Globus pallidus (tissue), 1 donor: ENCODE data around the gene NR3C1.

Source experiments
- DNase-seq: peaks from one replicate; pipeline ENCODE4 v3.0.0-alpha.2; 2015; ENCODE audit warnings: low spot score

Gene NR3C1

GRCh38 chr5:143403593-143404415 lies at the start of gene NR3C1:
NR3C1 (minus strand) TSS chr5:143403686; CDS start chr5:143400839, 2,847 bp downstream.
- peak; percentile 93 for DNase-seq

DNA sequence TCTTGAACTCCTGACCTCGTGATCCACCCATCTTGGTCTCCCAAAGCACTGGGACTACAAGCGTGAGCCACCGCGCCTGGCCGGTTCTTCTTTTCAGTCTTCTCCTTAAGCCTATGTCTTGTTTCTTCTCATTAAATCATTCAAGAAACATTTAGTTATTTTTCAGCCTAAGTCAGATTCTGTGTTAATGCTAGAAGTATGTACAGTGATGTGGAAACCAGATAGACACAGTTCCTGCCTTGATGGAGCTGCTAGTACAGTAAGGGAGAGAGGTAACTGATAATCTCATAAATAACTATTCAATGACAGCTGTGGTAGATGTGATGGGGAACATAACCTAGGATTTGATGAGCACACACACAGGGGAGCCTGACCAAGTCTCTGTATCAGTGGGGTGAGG lies 46.3 kb upstream of the NR3C1 start:
- DNase-seq: no peak

DNA sequence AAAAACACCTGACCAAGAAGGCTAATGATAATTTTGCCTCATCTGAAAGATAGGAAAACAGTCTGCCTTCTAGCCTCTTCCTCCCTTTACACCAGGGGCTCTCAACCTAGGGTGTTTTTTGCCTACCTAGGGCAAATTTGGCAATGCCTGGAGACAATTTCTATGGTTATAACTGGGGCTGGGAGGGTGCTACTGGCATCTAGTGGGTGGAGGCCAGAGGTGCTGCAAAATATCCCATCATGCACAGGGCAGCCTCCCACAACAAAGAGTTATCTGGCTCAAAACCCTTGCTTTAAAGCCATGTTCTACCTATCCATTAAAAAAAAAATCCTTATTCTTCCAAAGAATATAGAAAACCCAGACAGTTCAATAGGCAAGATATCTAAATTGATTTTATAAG lies 45.0 kb upstream of the NR3C1 start:
- DNase-seq: no peak

GRCh38 chr5:143447983-143448382 lies 44.5 kb upstream of the NR3C1 start:
- DNase-seq: no peak

- no peak for DNase-seq
Observed at GRCh38 chr5:143446535-143447226, 43.2 kb upstream of the NR3C1 start.

DNA sequence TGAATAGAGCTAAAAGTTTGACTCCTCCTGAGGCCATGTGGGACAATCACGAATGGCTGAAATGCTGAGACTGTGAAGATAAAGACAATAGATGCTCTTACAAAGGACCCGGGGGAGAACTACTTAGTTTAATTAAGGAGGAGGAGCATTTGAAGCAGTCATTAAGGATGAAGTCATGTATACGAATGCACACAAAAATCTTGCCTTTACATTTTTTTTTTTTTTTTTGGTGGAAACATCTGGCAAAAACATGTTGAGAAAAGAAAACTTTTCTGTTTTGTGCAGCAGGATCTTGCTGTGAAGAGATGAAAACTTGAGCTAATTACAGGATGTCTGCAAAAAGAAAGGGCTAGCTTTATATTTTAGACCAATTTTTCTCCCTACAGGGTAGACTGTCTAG lies 42.3 kb upstream of the NR3C1 start:
- DNase-seq: no peak

DNA sequence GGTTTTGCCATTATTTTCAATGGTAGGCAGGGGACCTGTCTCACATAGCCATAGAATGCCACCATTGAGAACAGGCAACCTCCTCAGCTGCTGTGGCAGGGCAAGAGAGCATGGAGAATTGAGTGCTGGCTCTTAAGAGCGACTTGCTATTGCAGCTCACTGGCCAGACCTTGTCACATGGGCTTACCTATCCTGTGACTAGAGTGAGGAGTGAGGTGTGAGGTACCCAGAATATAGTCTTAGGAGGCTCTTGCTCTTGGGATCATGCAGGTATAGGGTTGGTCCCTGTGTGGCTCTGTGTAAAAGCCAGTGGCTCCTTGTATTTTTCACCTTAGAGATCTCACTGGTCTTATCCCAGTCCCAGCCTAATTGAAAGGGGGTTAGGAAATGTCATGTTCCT lies 39.8 kb upstream of the NR3C1 start:
- DNase-seq: no peak

- no peak for DNase-seq
Observed at GRCh38 chr5:143442385-143442784, 38.9 kb upstream of the NR3C1 start.

DNA sequence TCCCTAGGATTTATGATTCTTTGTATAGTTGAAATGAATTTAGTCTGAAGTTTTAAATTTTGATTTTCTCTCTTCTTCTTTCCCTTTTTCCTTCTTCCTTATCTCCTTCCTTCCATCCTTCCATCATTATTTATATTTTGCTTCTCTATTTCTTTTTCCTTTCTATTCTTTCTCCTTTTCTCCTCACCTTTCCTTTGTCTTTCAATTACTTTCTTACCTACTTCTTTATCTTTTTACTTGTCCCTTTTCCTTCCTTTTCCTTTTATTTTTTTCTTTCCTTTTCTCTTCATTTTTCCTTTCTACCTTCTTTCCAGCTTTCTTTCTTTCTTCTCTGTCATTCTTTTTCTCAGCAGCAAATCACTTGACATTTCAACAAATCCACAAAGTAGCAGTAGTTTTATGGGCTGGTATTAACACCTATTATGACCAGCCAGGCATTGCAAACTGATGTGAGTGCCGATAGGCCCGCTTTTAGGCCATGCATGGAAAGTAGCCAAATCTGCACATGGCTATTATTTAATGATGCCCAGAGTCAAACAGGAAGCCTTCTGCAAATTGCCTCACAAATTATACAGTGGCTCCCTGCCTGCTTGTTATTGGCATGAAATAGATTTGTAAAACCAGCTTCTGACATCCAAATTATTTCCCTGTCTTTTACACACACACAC lies 37.1 kb upstream of the NR3C1 start:
- no peak for DNase-seq

DNA sequence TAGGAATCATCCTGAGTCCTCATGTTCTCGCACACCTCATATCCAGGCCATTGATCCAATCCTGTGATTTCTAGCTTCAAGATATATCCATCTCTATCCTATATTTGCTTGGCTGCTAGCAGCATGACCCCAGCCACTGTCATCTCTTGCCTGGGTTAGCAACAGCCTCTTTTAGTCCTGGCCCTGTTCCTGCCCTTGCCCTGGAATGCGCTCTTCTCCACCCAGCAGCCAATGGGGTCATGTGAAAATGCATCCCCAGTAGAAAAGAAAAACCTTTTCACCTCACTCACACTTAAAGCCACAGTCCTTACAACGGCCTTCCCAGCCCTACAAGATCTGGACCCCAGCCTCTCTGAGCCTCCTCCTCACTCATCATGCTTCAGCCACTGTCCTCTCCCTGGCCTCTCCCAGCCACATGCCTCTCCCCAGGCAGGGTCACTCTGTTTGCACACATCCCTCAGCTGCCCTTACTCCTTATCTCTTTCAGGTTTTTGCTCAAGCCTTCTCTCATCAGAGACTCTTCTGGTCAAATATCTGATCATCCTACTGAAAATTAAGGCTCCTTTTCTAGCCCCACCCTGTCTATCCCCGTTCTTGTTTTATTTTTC lies 34.3 kb upstream of the NR3C1 start:
- no peak for DNase-seq

DNA sequence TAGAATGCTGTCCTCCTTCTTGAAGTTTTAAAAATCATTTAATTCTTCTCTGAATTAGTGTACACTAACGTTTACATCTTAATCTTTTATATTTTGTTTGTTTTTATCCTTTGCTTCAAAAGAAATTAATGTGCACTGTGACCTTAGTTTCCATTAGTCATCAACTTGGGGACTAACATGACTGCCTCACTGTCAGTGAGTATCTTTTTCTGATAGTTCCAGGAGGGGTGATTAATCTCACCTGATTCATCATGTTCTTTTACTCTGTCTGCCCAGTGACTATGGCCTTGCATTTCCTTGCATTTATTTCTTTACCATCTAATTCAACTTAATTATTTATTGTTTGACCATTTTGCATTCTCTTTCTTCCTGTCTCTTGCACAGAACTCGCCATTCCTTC lies 33.4 kb upstream of the NR3C1 start:
- no peak for DNase-seq

- DNase-seq: peak; percentile 70
Observed at GRCh38 chr5:143435210-143435657, 31.7 kb upstream of the NR3C1 start.

DNA sequence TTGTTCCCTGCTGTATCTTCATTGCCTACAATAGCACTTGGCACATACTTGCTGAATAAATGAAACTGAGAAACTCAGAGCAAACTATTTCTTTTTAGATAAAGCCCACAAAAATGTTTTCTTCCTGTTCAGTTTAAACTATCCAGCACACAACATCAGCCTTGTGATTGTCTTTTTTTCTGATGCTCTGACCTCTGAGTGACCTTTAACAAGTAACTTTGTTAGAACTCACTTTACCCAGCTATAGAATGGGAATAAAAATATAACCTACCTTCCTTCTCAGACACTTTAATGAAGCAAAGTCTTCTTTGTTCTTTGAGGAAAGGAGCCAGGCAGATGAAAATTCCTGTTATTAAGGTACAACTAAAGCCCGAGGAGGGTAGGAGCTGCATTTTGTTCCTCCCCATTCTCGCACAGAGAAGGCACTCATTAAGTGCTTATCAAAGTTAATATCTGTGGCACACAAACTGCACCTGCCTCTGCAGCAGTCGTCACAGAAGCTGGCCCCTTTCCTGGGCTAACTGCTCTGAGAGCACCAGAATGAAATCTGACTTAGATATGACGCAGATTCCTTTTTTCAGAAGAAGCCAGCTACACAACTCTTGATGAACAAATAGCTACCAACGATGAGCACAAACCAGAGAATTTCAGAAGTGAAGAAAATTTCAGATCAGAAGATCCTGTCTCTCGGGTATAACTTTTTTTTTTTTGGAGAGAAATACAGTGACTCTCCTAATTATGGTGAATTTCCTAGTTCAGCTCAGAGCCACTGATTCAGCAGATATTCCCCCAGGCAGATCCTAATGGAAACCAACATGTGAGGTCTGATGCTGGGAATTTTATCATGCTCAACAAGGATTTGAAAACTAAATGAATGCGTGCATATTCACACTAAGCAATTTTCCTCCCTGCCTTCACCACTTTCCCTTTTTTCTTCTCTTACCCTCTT lies 31.0 kb upstream of the NR3C1 start:
- DNase-seq: no peak

- DNase-seq: no peak
Observed at GRCh38 chr5:143433670-143434069, 30.2 kb upstream of the NR3C1 start.

- no peak for DNase-seq
Observed at GRCh38 chr5:143432658-143433239, 29.3 kb upstream of the NR3C1 start.

- DNase-seq: no peak
Observed at GRCh38 chr5:143431789-143432188, 28.3 kb upstream of the NR3C1 start.

DNA sequence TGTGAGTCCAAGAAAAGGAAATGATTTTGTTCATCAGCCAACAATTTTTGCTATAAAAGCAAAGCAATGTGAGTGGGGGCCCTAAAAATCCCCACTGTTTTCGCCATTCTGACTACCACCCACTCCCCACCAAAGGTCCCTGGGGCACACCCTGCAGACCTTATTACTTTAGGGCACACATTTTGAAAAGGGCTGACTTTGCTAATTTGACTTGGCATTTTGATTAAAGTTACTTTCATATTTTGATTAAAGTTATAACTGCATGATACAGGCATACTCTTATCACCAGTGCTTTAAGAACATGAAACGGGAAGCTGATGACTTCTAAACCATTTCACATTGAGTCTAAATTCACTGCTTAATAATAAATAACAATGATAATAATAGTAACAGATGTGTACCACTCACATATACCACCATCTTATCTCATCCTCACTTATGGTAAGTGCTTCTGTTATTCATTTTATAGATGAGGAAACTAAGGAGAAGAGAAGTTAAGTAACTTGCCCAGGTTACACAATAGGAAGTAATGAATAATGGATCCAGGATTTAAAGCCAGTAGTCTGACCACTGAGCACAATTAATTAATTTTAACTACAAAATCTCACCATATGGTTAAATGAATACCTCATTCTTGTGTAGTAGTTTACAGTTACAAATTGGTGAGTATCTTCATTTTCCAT lies 25.4 kb upstream of the NR3C1 start:
- DNase-seq: no peak

DNA sequence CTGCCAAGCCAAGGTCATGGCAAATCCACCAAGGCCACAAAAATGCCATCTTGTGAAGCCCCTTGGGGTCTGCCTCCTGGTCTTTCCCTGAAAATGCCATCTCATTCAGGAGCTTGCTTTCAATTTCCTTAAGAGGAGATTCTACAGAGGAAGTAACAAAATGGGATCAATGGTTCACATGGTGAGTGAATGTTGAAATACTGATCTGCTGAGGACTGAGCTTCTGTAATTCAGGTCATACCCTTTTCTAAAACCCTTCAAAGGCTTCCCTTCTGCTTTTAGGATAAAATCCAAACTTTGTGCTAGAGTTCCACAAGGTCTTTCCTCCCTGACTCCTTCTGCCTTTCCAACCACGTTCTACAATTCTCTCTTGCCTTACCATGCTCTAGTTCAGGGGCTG lies 24.7 kb upstream of the NR3C1 start:
- peak; percentile 24 for DNase-seq

- DNase-seq: no peak
Observed at GRCh38 chr5:143427122-143427735, 23.7 kb upstream of the NR3C1 start.

- DNase-seq: no peak
Observed at GRCh38 chr5:143426437-143426991, 23.0 kb upstream of the NR3C1 start.
